ENCODE data around the gene TAF6. TPM values are rescaled to one million over a fixed set of nuclear protein-coding genes. Genes with fewer than 3 reads are reported as not detected.
A peak's percentile ranks its signal among the peaks of the same experiment; 100 is the strongest.

Gene TAF6
- total and polyA plus RNA-seq, 12 donors, result 23.5 to 43.3 (median 31.0) TPM

DNA sequence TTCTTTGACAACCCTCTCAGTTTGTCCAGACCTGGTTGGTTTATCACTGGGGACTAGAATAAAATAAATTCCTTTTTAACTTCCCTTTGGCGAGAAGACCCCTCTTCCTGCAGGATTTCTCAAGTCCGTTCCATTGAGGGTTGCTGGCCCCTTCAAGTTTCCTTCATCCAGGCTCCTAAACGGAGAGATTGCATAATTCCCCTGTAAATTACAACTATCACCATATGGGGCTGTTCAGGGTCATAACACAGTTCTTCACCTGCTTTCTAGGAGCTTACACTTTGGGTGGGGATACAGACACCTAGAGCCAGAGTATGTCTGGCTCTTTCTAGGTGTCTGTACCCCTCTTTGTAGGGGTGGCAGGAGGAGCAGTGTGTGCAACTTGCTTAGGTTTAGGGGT, 33.6 kb downstream of the TAF6 start:
- Histone ChIP-seq H3K4me3 (no peak overlapping the region), H3K27me3 (no peaks in the 10 kb centered on the region), H3K4me1 (peaks cover 5 to 50% (median 36%) of the 10 kb centered on the region in 9 donors), H3K9me3 (no peaks in the 10 kb centered on the region), H3K36me3 (peaks cover 0 to 8% (median 0%) of the 10 kb centered on the region in 9 donors), H3K27ac (peak overlapping the region in 1 of 10 donors; percentile 95)
- intact Hi-C loops (cut with DNase I), result loop anchor here in 3 of 10 donors (5.0 to 10.0 kb wide), 3 partner anchors 42 to 171 kb away; partner anchors contain the start of genes TRIM4 (in 2 of the 3) and MBLAC1 (in 1 of the 3)
- no peak for TF ChIP-seq CTCF (IDR thresholded peaks at IDR 0.05)
- DNase-seq (no peak), ATAC-seq (no peak)
- WGBS, 2 donors, result 56 to 69% methylated on average over 3 of the region's 3 CpGs

DNA sequence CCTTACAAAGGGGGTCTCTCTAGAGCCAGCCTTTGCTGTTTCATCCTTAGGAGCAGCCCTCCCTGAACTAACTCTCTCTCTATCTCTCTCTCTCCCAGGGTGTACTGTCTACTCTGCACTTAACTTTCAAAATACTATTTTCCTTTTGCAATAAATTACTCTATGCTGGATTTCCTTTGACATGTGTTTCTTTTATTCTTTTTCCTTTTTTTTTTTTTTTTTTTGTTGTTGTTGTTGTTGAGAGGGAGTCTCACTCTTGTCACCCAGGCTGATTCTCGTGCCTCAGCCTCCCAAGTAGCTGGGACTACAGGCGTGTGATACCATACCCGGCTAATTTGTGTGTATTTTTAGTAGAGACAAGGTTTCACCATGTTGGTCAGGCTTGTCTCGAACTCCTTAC, 36.2 kb downstream of the TAF6 start:
- DNase-seq, result no peak
- H3K27ac ChIP-seq, result peak overlapping the region in 8 of 10 donors; percentile 37 to 96 (median 89)
- peak overlapping the region in 2 of 10 donors; percentile 71 to 94 for H3K4me3 ChIP-seq
- 53 to 58% methylated on average over 4 of the region's 4 CpGs for WGBS, 2 donors
- intact Hi-C loops (cut with DNase I), result loop anchor here in 6 of 10 donors (2.0 to 10.0 kb wide), 6 partner anchors 36 to 168 kb away; partner anchors contain the start of genes TRIM4 (in 2 of the 6) and ZSCAN21 (in 1 of the 6)
- no peaks in the 10 kb centered on the region for H3K9me3 ChIP-seq
- no peaks in the 10 kb centered on the region for H3K27me3 ChIP-seq
- ATAC-seq, result no peak
- peaks cover 0 to 23% (median 5%) of the 10 kb centered on the region in 9 donors for H3K36me3 ChIP-seq
- H3K4me1 ChIP-seq, result peaks cover 7 to 46% (median 37%) of the 10 kb centered on the region in 9 donors
- TF ChIP-seq CTCF (IDR thresholded peaks at IDR 0.05), result no peak

- TF ChIP-seq CTCF (IDR thresholded peaks at IDR 0.05), result peak; percentile 85 to 99 (median 95)
- 1% methylated on average over 54 to 55 of the region's 55 CpGs for WGBS, 2 donors
- H3K27me3 ChIP-seq, result no peaks in the 10 kb centered on the region
- DNase-seq, result peak; percentile 98 to 99
- H3K4me1 ChIP-seq, result peaks cover 7 to 42% (median 35%) of the 10 kb centered on the region in 9 donors
- H3K27ac ChIP-seq, result peak within 1 kb of the TSS; percentile 65 to 96 (median 89)
- intact Hi-C loops (cut with DNase I), result loop anchor here in 6 of 10 donors (1.0 to 10.0 kb wide), 8 partner anchors 34 to 167 kb away; partner anchors contain the start of genes TRIM4 (in 2 of the 6), MBLAC1 (in 1 of the 6) and ZSCAN21 (in 1 of the 6)
- H3K36me3 ChIP-seq, result peaks cover 0 to 37% (median 18%) of the 10 kb centered on the region in 9 donors
- H3K4me3 ChIP-seq, result peak within 1 kb of the TSS; percentile 71 to 99 (median 90)
- H3K9me3 ChIP-seq, result no peaks in the 10 kb centered on the region
- peak; percentile 96 to 98 (median 96) for ATAC-seq
Measured at GRCh38 chr7:100081535-100082102, 37.5 kb downstream of the TAF6 start, which contains the start of gene ZNF3. Gene ZNF3 (minus strand): TSS chr7:100081723. CDS start chr7:100077357, 4,366 bp downstream.

DNA sequence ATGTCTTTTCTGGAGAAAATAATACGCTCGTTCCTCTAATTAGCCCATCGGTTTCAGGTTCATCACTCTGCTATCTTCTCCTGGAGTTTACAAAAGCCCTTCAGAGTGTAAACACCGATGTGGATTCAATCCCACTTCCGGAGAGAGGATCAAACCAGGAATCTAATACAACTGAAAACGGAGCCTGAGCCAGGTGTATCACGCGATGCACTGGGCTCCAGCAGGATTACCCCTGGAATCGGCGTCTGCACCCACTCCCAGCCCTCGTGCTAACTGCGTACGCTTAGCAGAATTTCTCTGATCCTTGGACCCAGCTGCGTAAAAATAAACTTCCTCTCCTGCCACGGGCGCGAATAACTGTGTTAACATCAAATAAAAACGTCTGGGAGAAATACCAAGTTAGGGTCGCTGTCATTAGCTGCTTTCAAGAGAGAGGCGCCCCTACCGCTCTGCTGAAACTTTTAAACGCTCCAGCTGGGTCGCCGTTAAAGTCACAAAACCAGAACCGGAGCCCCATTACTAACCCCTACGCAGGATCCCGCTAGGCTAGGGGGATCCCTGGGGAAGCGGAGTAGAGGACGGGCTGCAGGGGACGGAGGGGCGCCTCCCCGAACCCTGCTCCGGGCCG, 38.1 kb downstream of the TAF6 start:
- Histone ChIP-seq H3K9me3 (no peaks in the 10 kb centered on the region), H3K4me1 (peaks cover 7 to 42% (median 32%) of the 10 kb centered on the region in 9 donors), H3K4me3 (peak overlapping the region; percentile 71 to 99 (median 90)), H3K27me3 (no peaks in the 10 kb centered on the region), H3K27ac (peak overlapping the region; percentile 65 to 96 (median 89)), H3K36me3 (peaks cover 0 to 43% (median 23%) of the 10 kb centered on the region in 9 donors)
- no peak for DNase-seq
- 1% methylated on average over 34 of the region's 34 CpGs for WGBS, 2 donors
- ATAC-seq, result no peak
- intact Hi-C loops (cut with DNase I), result loop anchor here in 6 of 10 donors (1.0 to 10.0 kb wide), 7 partner anchors 34 to 166 kb away; partner anchors contain the start of genes TRIM4 (in 2 of the 6), MBLAC1 (in 1 of the 6) and ZSCAN21 (in 1 of the 6)
- no peak for TF ChIP-seq CTCF (IDR thresholded peaks at IDR 0.05)

All from heart right ventricle (tissue), 16 donors.